B cell (primary cell): ENCODE data around the gene CCSAP. TPM values are rescaled to one million over a fixed set of nuclear protein-coding genes. Genes with fewer than 3 reads are reported as not detected.

Source experiments
- ATAC-seq: fragments of 200-7000 bp; cut with Tn5 transposase; one replicate; pipeline ENCODE4 v1.10.0; 2021; ENCODE audit warnings: low read depth, mild to moderate bottlenecking, moderate number of reproducible peaks, moderate library complexity
- CTCF ChIA-PET: fragments of 350-600 bp; sonication (Branson Sonifier 250); formaldehyde crosslinking; loops from one replicate; lab custom pipeline; 2021; ENCODE audit warnings: antibody characterized with exemption, inconsistent platforms; lab: Charles Lee
- POLR2A ChIA-PET: fragments of 350-600 bp; sonication (Branson Sonifier 250); formaldehyde crosslinking; loops from one replicate; lab custom pipeline; 2021; ENCODE audit warnings: antibody characterized with exemption; lab: Charles Lee
- DNase-seq: peaks from one replicate; pipeline ENCODE4 v3.0.0; 2013
- H2AFZ ChIP-seq: 2 replicates; pipeline ENCODE4 v1.6.1; 2012; ENCODE audit warnings: mild to moderate bottlenecking, low read depth, low read length; ENCODE audit not compliant: insufficient read depth, poor library complexity, severe bottlenecking
- H3K27ac ChIP-seq, 2 donors: 1 replicate in 1 of 2; 2 replicates in 1 of 2; pipeline ENCODE4 v1.5.1; 2012 to 2013; ENCODE audit warnings: low read length in 2 of 2, mild to moderate bottlenecking in 2 of 2, moderate library complexity in 1 of 2
- H3K27me3 ChIP-seq, 4 experiments: fragments of 200-600 bp in 1 of 4; sonication (generic) in 1 of 4; replicated peaks in 1 of 4; 1 replicate in 2 of 4; 2 replicates in 2 of 4; pipeline versions ENCODE4 v1.6.1 to v1.7.0; 2013 to 2016; ENCODE audit warnings: low read length in 3 of 4, mild to moderate bottlenecking in 2 of 4, mixed read lengths in 1 of 4, moderate library complexity in 1 of 4; ENCODE audit not compliant: insufficient read depth in 4 of 4, control insufficient read depth in 3 of 4; ENCODE audit errors: control extremely low read depth in 1 of 4
- H3K36me3 ChIP-seq, 2 experiments: replicated peaks in 1 of 2; 1 replicate in 1 of 2; 2 replicates in 1 of 2; pipeline versions ENCODE4 v1.6.1 to v1.7.1; 2013; ENCODE audit warnings: low read length in 1 of 2; ENCODE audit not compliant: insufficient read depth in 2 of 2, control insufficient read depth in 1 of 2; ENCODE audit errors: control extremely low read depth in 1 of 2, extremely low read depth in 1 of 2
- H3K4me1 ChIP-seq, 2 donors: fragments of 200-600 bp in 1 of 2; sonication (generic) in 1 of 2; 1 replicate in 1 of 2; 2 replicates in 1 of 2; pipeline versions ENCODE4 v1.5.1 to v1.6.1; 2013 to 2017; ENCODE audit warnings: low read length in 2 of 2; ENCODE audit not compliant: control insufficient read depth in 2 of 2, insufficient read depth in 2 of 2
- H3K4me2 ChIP-seq: replicated peaks from 2 replicates; pipeline ENCODE3; 2012; ENCODE audit warnings: mild to moderate bottlenecking, low read depth, low read length; ENCODE audit not compliant: poor library complexity, severe bottlenecking
- H3K4me3 ChIP-seq, 5 experiments: fragments of 200-600 bp in 1 of 5; sonication (generic) in 1 of 5; 1 replicate in 3 of 5; 2 replicates in 2 of 5; pipeline versions ENCODE4 v1.5.1 to v1.7.0; 2011 to 2016; ENCODE audit warnings: low read length in 4 of 5, mild to moderate bottlenecking in 4 of 5, low read depth in 2 of 5, control low read depth in 1 of 5, moderate library complexity in 1 of 5; ENCODE audit not compliant: insufficient read depth in 1 of 5; ENCODE audit errors: control extremely low read depth in 1 of 5, extremely low read depth in 1 of 5
- H3K79me2 ChIP-seq: fragments of 200-600 bp; sonication (generic); one replicate; pipeline ENCODE4 v1.6.0; 2016; ENCODE audit warnings: low read length; ENCODE audit not compliant: control insufficient read depth, insufficient read depth
- H3K9ac ChIP-seq: fragments of 200-600 bp; sonication (generic); 2 replicates; pipeline ENCODE4 v1.6.1; 2017; ENCODE audit warnings: mild to moderate bottlenecking, low read length, moderate library complexity
- H3K9me3 ChIP-seq, 3 donors: one replicate each; pipeline versions ENCODE4 v1.6.1 to v1.7.1; 2013; ENCODE audit warnings: low read length in 2 of 3; ENCODE audit not compliant: control insufficient read depth in 2 of 3, insufficient read depth in 1 of 3; ENCODE audit errors: control extremely low read depth in 1 of 3
- H4K20me1 ChIP-seq: 2 replicates; pipeline ENCODE4 v1.6.0; 2012; ENCODE audit warnings: mild to moderate bottlenecking, low read length; ENCODE audit not compliant: insufficient read depth, control insufficient read depth, poor library complexity, severe bottlenecking
- H3K27ac Mint-ChIP-seq: one replicate; pipeline ENCODE4 v1.8.0; 2021; ENCODE audit warnings: mixed read lengths
- H3K27me3 Mint-ChIP-seq: one replicate; pipeline ENCODE4 v1.8.0; 2021; ENCODE audit warnings: mixed read lengths
- H3K4me1 Mint-ChIP-seq: one replicate; pipeline ENCODE4 v1.8.0; 2021; ENCODE audit warnings: mixed read lengths
- H3K4me3 Mint-ChIP-seq: one replicate; pipeline ENCODE4 v1.8.0; 2021; ENCODE audit warnings: mixed read lengths
- H3K9me3 Mint-ChIP-seq: one replicate; pipeline ENCODE4 v1.8.0; 2022; ENCODE audit warnings: mixed read lengths; ENCODE audit not compliant: insufficient read depth
- CTCF ChIP-seq: fragments of 200-600 bp; IDR thresholded peaks from one replicate; pipeline ENCODE4 v1.8.0; 2022; ENCODE audit warnings: antibody characterized with exemption, mild to moderate bottlenecking
- EZH2 ChIP-seq: IDR thresholded peaks from 2 replicates; pipeline ENCODE4 v1.6.1; 2012; ENCODE audit warnings: borderline replicate concordance, low read depth, mild to moderate bottlenecking, moderate library complexity, low read length; ENCODE audit not compliant: insufficient read depth, poor library complexity, severe bottlenecking
- WGBS: methylation state at CpG from one replicate; pipeline ENCODE4 v1.1.5; 2013; ENCODE audit warnings: missing lambda C conversion rate; ENCODE audit not compliant: insufficient coverage; 5-methylcytosine and 5-hydroxymethylcytosine counted together
- intact Hi-C: fragments of 100-400 bp; cut with micrococcal nuclease; formaldehyde crosslinking; loops from one replicate; pipeline ENCODE4 v1.10.0; 2022
- polyA plus RNA-seq: library from polyadenylated mRNA; depleted of rRNA; stranded (reverse); fragments of >200 nt; gene quantifications from 2 replicates; pipeline ENCODE4 v1.2.3, GENCODE V29; 2012
- total RNA-seq, 2 donors: library from RNA; stranded (reverse); fragments of 120-200 nt in 1 of 2; gene quantifications; 1 replicate in 1 of 2; 2 replicates in 1 of 2; pipeline versions ENCODE4 v1.2.3 to v1.2.4, GENCODE V29; 2013 to 2022

CCSAP gene
- total and polyA plus RNA-seq, 2 donors (not counting 1 experiment from before 2014, with no cell fraction given): 3.3 to 15.8 TPM

- H3K4me1 ChIP-seq: no peaks in the 10 kb centered on the region
- Mint-ChIP-seq H3K4me3 (no peak overlapping the region), H3K27ac (no peak overlapping the region), H3K9me3 (no peaks in the 10 kb centered on the region), H3K4me1 (no peaks in the 10 kb centered on the region), H3K27me3 (peaks cover 21% of the 10 kb centered on the region)
- H3K79me2 ChIP-seq: no peaks in the 10 kb centered on the region
- peaks cover 0 to 11% (median under 1%) of the 10 kb centered on the region in 4 experiments for H3K27me3 ChIP-seq
- H2AFZ ChIP-seq: no peak overlapping the region
- H4K20me1 ChIP-seq: no peaks in the 10 kb centered on the region
- no peak overlapping the region for H3K27ac ChIP-seq
- TF ChIP-seq CTCF (no peak), EZH2 (no peak)
- H3K4me2 ChIP-seq: no peak overlapping the region
- no peaks in the 10 kb centered on the region for H3K36me3 ChIP-seq
- POLR2A ChIA-PET: no interaction called here
- ATAC-seq (no peak), DNase-seq (no peak)
- no peak overlapping the region for H3K4me3 ChIP-seq
- no peaks in the 10 kb centered on the region for H3K9me3 ChIP-seq
- WGBS: 99% methylated on average over 8 of the region's 10 CpGs
- intact Hi-C loops: no loop called here
- CTCF ChIA-PET: no interaction called here
- no peak overlapping the region for H3K9ac ChIP-seq
Measured at GRCh38 chr1:229377429-229377828, 34.6 kb upstream of the CCSAP start.

GRCh38 chr1:229376521-229376920, 33.7 kb upstream of the CCSAP start:
- intact Hi-C loops: no loop called here
- no peak overlapping the region for H3K4me2 ChIP-seq
- WGBS: 92% methylated on average over 5 of the region's 6 CpGs
- Mint-ChIP-seq H3K9me3 (no peaks in the 10 kb centered on the region), H3K27me3 (peaks cover 23% of the 10 kb centered on the region), H3K27ac (no peak overlapping the region), H3K4me1 (no peaks in the 10 kb centered on the region), H3K4me3 (no peak overlapping the region)
- peaks cover 0 to 11% (median 1%) of the 10 kb centered on the region in 4 experiments for H3K27me3 ChIP-seq
- H2AFZ ChIP-seq: no peak overlapping the region
- no peak for ATAC-seq
- ChIA-PET CTCF (no interaction called here), POLR2A (no interaction called here)
- H3K4me1 ChIP-seq: no peaks in the 10 kb centered on the region
- H3K27ac ChIP-seq: no peak overlapping the region
- no peaks in the 10 kb centered on the region for H3K36me3 ChIP-seq
- TF ChIP-seq EZH2 (no peak), CTCF (no peak)
- no peaks in the 10 kb centered on the region for H4K20me1 ChIP-seq
- H3K79me2 ChIP-seq: no peaks in the 10 kb centered on the region
- DNase-seq: no peak
- no peak overlapping the region for H3K9ac ChIP-seq
- no peaks in the 10 kb centered on the region for H3K9me3 ChIP-seq
- no peak overlapping the region for H3K4me3 ChIP-seq
